HEK293 (cell line): Measurements from ENCODE around the gene PRF1.

Experiments
- CTCF ChIA-PET: fragments of 350-600 bp; formaldehyde crosslinking; extraction: SDS; loops from one replicate; lab custom pipeline; 2021; ENCODE audit warnings: antibody characterized with exemption; lab: Yijun Ruan, JAX
- POLR2A ChIA-PET: fragments of 300-600 bp; formaldehyde crosslinking; extraction: SDS; loops from one replicate; lab custom pipeline; 2020; ENCODE audit warnings: antibody characterized with exemption, inconsistent platforms; lab: Yijun Ruan, JAX
- H3K27ac ChIP-seq: fragments of 200-500 bp; sonication (Bioruptor generic); 2 replicates; pipeline ENCODE4 v1.5.1; 2014; ENCODE audit warnings: low read depth, low read length, control low read depth, inconsistent platforms; ENCODE audit errors: extremely low read depth
- H3K36me3 ChIP-seq, 2 experiments: fragments of 200-500 bp in 1 of 2; sonication (Bioruptor generic) in 1 of 2; 1 replicate in 1 of 2; 2 replicates in 1 of 2; pipeline ENCODE4 v1.5.1; 2014 to 2017; ENCODE audit warnings: inconsistent platforms in 2 of 2, low read length in 2 of 2; ENCODE audit not compliant: control insufficient read depth in 2 of 2, insufficient read depth in 1 of 2
- H3K4me1 ChIP-seq: fragments of 200-500 bp; sonication (Bioruptor generic); 2 replicates; pipeline ENCODE4 v1.5.1; 2014; ENCODE audit warnings: mild to moderate bottlenecking, low read length, inconsistent platforms; ENCODE audit not compliant: control insufficient read depth, insufficient read depth
- H3K4me3 ChIP-seq: 2 replicates; pipeline ENCODE4 v1.5.1; 2011; ENCODE audit warnings: low read depth, mild to moderate bottlenecking, control low read depth, low read length, moderate library complexity
- H3K9me3 ChIP-seq: fragments of 200-500 bp; sonication (Bioruptor generic); 2 replicates; pipeline ENCODE4 v1.5.1; 2014; ENCODE audit warnings: low read depth, low read length, inconsistent platforms; ENCODE audit not compliant: control insufficient read depth, insufficient read depth
- BCL11B ChIP-seq: fragments of 450-650 bp; formaldehyde crosslinking; IDR thresholded peaks from 2 replicates; pipeline ENCODE4 v1.5.1; 2016; ENCODE audit warnings: low read depth, missing biosample characterization, missing genetic modification characterization
- EGR2 ChIP-seq: fragments of 450-650 bp; formaldehyde crosslinking; IDR thresholded peaks from 2 replicates; pipeline ENCODE4 v1.5.1; 2016; ENCODE audit warnings: low read depth, missing biosample characterization, missing genetic modification characterization
- GLIS1 ChIP-seq: fragments of 450-650 bp; formaldehyde crosslinking; IDR thresholded peaks from 2 replicates; pipeline ENCODE4 v1.5.1; 2016; ENCODE audit warnings: missing biosample characterization, missing genetic modification characterization
- GLIS2 ChIP-seq: fragments of 450-650 bp; formaldehyde crosslinking; IDR thresholded peaks from 2 replicates; pipeline ENCODE4 v1.5.1; 2016; ENCODE audit warnings: missing biosample characterization, missing genetic modification characterization
- KLF1 ChIP-seq: fragments of 450-650 bp; formaldehyde crosslinking; IDR thresholded peaks from 2 replicates; pipeline ENCODE4 v1.5.1; 2016; ENCODE audit warnings: missing biosample characterization, missing genetic modification characterization
- OSR2 ChIP-seq: fragments of 450-650 bp; formaldehyde crosslinking; IDR thresholded peaks from 2 replicates; pipeline ENCODE4 v1.5.1; 2016; ENCODE audit warnings: missing biosample characterization, missing genetic modification characterization
- REPIN1 ChIP-seq: fragments of 450-650 bp; formaldehyde crosslinking; IDR thresholded peaks from 2 replicates; pipeline ENCODE4 v1.5.1; 2017; ENCODE audit warnings: missing biosample characterization, missing genetic modification characterization, low read depth
- SETDB1 ChIP-seq: IDR thresholded peaks from one replicate; pipeline ENCODE4 v1.6.1; 2017; ENCODE audit warnings: mild to moderate bottlenecking, low read length, moderate library complexity, mixed read lengths; ENCODE audit not compliant: insufficient read length
- ZBTB7A ChIP-seq: fragments of 450-650 bp; formaldehyde crosslinking; IDR thresholded peaks from 2 replicates; pipeline ENCODE4 v1.5.1; 2016; ENCODE audit warnings: low read depth, missing biosample characterization, missing genetic modification characterization
- ZNF10 ChIP-seq: fragments of 450-650 bp; formaldehyde crosslinking; IDR thresholded peaks from 2 replicates; pipeline ENCODE4 v1.5.1; 2017; ENCODE audit warnings: missing biosample characterization, missing genetic modification characterization
- ZNF133 ChIP-seq: fragments of 450-650 bp; formaldehyde crosslinking; IDR thresholded peaks from 2 replicates; pipeline ENCODE4 v1.5.1; 2016; ENCODE audit warnings: missing biosample characterization, missing genetic modification characterization
- ZNF266 ChIP-seq: fragments of 450-650 bp; formaldehyde crosslinking; IDR thresholded peaks from 2 replicates; pipeline ENCODE4 v1.5.1; 2016; ENCODE audit warnings: missing biosample characterization, missing genetic modification characterization, low read depth
- ZNF354C ChIP-seq: fragments of 450-650 bp; formaldehyde crosslinking; IDR thresholded peaks from 2 replicates; pipeline ENCODE4 v1.5.1; 2016; ENCODE audit warnings: missing biosample characterization, missing genetic modification characterization, low read depth, borderline replicate concordance
- ZNF426 ChIP-seq: fragments of 450-650 bp; formaldehyde crosslinking; IDR thresholded peaks from 2 replicates; pipeline ENCODE4 v1.5.1; 2017; ENCODE audit warnings: missing biosample characterization, missing genetic modification characterization, mild to moderate bottlenecking, inconsistent platforms, moderate library complexity
- ZNF544 ChIP-seq: fragments of 450-650 bp; formaldehyde crosslinking; IDR thresholded peaks from 2 replicates; pipeline ENCODE4 v1.5.0; 2017; ENCODE audit warnings: missing biosample characterization, missing genetic modification characterization
- ZNF549 ChIP-seq: fragments of 450-650 bp; IDR thresholded peaks from 2 replicates; pipeline ENCODE4 v1.5.1; 2018; ENCODE audit warnings: missing biosample characterization, missing genetic modification characterization, mild to moderate bottlenecking, inconsistent platforms, moderate library complexity
- ZNF610 ChIP-seq: fragments of 450-650 bp; formaldehyde crosslinking; IDR thresholded peaks from 2 replicates; pipeline ENCODE4 v1.5.1; 2016; ENCODE audit warnings: missing biosample characterization, missing genetic modification characterization, borderline replicate concordance
- ZNF626 ChIP-seq: fragments of 450-650 bp; sonication (Bioruptor Pico); formaldehyde crosslinking; IDR thresholded peaks from 2 replicates; pipeline ENCODE4 v1.5.1; 2018; ENCODE audit warnings: missing biosample characterization, missing genetic modification characterization, inconsistent platforms
- ZNF701 ChIP-seq: fragments of 450-650 bp; formaldehyde crosslinking; IDR thresholded peaks from 2 replicates; pipeline ENCODE4 v1.5.1; 2016; ENCODE audit warnings: missing biosample characterization, missing genetic modification characterization
- ZNF843 ChIP-seq: fragments of 450-650 bp; formaldehyde crosslinking; IDR thresholded peaks from 2 replicates; pipeline ENCODE4 v1.5.1; 2016; ENCODE audit warnings: missing biosample characterization, missing genetic modification characterization
- TF ChIP-seq, protein P1 (sequence below): fragments of 450-650 bp; formaldehyde crosslinking; IDR thresholded peaks from 2 replicates; pipeline ENCODE4 v1.5.1; 2017; ENCODE audit warnings: missing biosample characterization, missing genetic modification characterization

PRF1 gene

DNA sequence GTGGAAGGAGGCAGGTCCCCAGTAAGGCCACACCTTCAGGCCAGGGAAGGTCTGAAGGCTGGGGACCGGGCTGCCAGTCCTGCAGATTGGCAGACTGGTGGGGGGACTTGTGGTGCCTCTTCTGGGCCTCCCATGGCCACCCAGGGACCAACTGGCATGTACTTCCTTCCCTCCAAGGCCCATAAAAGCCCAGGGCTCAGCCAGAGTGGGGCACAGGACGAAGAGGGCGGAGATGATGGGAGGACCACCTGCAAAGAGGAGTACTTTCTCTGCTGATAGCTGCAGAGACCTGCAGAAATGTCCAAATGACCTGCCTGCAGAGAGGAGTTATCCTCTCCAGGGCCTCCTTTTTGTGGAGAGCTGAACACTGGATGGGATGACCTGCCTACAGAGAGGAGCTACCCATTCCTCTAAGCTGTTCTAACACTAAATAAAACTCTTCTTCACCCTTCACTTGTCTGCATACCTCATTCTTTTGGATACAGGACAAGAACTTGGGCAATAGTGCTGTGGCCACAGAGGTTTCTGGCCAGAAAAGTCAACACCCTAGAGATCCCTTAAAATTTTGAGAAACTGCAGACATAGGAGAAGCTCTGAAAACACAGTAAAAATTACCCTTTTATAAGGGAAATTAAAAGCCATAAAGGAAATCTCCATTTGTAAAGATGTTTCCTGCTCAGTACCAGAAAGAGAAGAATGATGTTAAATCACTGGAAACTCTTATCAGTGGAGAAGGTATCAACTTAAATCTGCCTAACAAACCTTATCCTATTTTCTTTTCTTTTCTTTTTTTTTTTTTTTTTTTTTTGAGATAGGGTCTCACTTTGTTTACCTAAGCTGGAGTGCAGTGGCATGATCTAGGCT lies 20.7 kb upstream of the PRF1 start:
- Histone ChIP-seq H3K36me3 (no peaks in the 10 kb centered on the region), H3K9me3 (no peaks in the 10 kb centered on the region), H3K4me1 (no peaks in the 10 kb centered on the region), H3K27ac (no peak overlapping the region), H3K4me3 (no peak overlapping the region)
- ChIA-PET POLR2A (interaction anchor here (0.6 kb wide), 1 partner anchor 814 kb away, joined by 4 read pairs; no protein-coding TSS in a partner anchor), CTCF (interaction anchor here (0.6 to 1.3 kb wide), 3 partner anchors 73 to 136 kb away, joined by 3 read pairs; no protein-coding TSS in a partner anchor)
- TF ChIP-seq ZBTB7A (tag by site-specific recombination) (no peak), GLIS1 (tag by site-specific recombination) (peak; percentile 9), ZNF544 (tag by site-specific recombination) (no peak)

DNA sequence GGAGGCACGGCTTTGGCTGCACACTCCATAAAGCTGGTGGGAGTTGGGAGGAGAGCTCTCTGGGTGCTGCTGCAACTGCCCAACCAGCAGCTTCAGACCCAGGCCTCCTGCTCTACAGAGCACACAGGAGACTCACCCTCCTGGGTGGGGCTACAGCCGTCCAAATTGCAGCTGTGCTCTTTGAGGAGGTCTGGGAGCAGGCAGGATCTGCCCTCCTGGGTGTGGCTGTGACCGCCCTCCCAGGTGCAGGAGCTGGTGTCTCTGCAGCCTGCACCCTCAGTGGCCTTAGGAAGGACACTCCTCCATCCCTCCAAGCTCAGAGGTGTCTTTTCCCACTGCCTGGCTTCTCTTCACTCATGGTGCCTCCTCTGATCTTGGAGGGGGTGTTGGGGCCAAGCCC lies 20.0 kb upstream of the PRF1 start:
- Histone ChIP-seq H3K9me3 (no peaks in the 10 kb centered on the region), H3K4me1 (no peaks in the 10 kb centered on the region), H3K27ac (no peak overlapping the region)
- CTCF ChIA-PET = interaction anchor here (0.6 to 1.4 kb wide), 3 partner anchors 63 to 135 kb away, joined by 3 to 4 read pairs (median 3); no protein-coding TSS in a partner anchor
- TF ChIP-seq KLF1 (tag by site-specific recombination) (peak; percentile 55; the same call in 1 of the 2 replicates), ZNF354C (no peak), BCL11B (tag by site-specific recombination) (no peak)
- TF ChIP-seq, protein P1, sequence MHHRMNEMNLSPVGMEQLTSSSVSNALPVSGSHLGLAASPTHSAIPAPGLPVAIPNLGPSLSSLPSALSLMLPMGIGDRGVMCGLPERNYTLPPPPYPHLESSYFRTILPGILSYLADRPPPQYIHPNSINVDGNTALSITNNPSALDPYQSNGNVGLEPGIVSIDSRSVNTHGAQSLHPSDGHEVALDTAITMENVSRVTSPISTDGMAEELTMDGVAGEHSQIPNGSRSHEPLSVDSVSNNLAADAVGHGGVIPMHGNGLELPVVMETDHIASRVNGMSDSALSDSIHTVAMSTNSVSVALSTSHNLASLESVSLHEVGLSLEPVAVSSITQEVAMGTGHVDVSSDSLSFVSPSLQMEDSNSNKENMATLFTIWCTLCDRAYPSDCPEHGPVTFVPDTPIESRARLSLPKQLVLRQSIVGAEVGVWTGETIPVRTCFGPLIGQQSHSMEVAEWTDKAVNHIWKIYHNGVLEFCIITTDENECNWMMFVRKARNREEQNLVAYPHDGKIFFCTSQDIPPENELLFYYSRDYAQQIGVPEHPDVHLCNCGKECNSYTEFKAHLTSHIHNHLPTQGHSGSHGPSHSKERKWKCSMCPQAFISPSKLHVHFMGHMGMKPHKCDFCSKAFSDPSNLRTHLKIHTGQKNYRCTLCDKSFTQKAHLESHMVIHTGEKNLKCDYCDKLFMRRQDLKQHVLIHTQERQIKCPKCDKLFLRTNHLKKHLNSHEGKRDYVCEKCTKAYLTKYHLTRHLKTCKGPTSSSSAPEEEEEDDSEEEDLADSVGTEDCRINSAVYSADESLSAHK = no peak
- TF ChIP-seq, all 188 proteins: peak for 1
- Histone ChIP-seq H3K36me3 (no peaks in the 10 kb centered on the region), H3K4me3 (no peak overlapping the region)
- POLR2A ChIA-PET = interaction anchor here (0.6 kb wide), 1 partner anchor 814 kb away, joined by 4 read pairs; no protein-coding TSS in a partner anchor

- Histone ChIP-seq H3K36me3 (no peaks in the 10 kb centered on the region), H3K9me3 (no peaks in the 10 kb centered on the region), H3K4me1 (no peaks in the 10 kb centered on the region), H3K27ac (no peak overlapping the region), H3K4me3 (no peak overlapping the region)
- TF ChIP-seq ZNF843 = no peak
- TF ChIP-seq ZNF133 (tag by site-specific recombination) = no peak
- TF ChIP-seq OSR2 = no peak
- no peak for TF ChIP-seq ZNF266
- TF ChIP-seq ZNF549 (tag by site-specific recombination) = peak; percentile 78; the same call in 1 of the 2 replicates
- TF ChIP-seq REPIN1 = no peak
- ChIA-PET POLR2A (no interaction called here), CTCF (interaction anchor here (1.3 to 1.4 kb wide), 2 partner anchors 62 to 71 kb away, joined by 3 to 4 read pairs; no protein-coding TSS in a partner anchor)
Observed at GRCh38 chr10:70621503-70622078, 19.1 kb upstream of the PRF1 start.

DNA sequence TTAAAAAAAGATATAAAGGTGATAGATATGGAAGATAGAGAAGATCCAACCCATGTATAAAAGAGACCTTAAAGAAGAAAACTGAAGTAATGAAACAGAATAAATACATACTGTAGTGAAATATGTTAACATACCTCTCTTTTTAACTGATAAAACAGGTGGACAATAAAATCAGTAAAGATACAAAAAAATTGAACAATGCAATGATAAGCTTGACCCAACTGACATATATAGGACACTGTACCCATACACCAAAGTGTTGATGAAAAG lies 17.4 kb upstream of the PRF1 start:
- TF ChIP-seq SETDB1 (peak; percentile 85), GLIS2 (tag by site-specific recombination) (no peak), EGR2 (tag by site-specific recombination) (no peak), ZNF426 (no peak), ZNF133 (tag by site-specific recombination) (peak; percentile 98), ZNF610 (0 out of 2 replicates have a peak, but pooled peaks have one; percentile 27), ZNF701 (tag by site-specific recombination) (no peak), ZNF10 (no peak), ZNF626 (tag by site-specific recombination) (0 out of 2 replicates have a peak, but pooled peaks have one; percentile 36)
- POLR2A ChIA-PET = no interaction called here
- Histone ChIP-seq H3K4me3 (no peak overlapping the region), H3K36me3 (no peaks in the 10 kb centered on the region), H3K9me3 (no peaks in the 10 kb centered on the region), H3K4me1 (no peaks in the 10 kb centered on the region), H3K27ac (no peak overlapping the region)
- CTCF ChIA-PET = interaction anchor here (0.5 to 1.7 kb wide), 7 partner anchors 59 to 258 kb away, joined by 3 to 7 read pairs (median 4); no protein-coding TSS in a partner anchor
